ENCODE measurements around the gene MGAT5.

MGAT5 gene

GRCh38 chr2:134405611-134406081 lies 151.8 kb downstream of the MGAT5 start:
- Histone ChIP-seq H3K27me3 (ENCODE audit: control insufficient read depth, insufficient read depth, low read length) (no peaks in the 10 kb centered on the region), H3K4me3 (ENCODE audit: low read length) (no peak overlapping the region), H3K36me3 (ENCODE audit: control insufficient read depth, insufficient read depth, low read length) (peaks cover 12% of the 10 kb centered on the region), H3K9me3 (ENCODE audit: control insufficient read depth, low read length) (no peaks in the 10 kb centered on the region), H3K9ac (ENCODE audit: low read length) (no peak overlapping the region), H3K4me1 (ENCODE audit: control insufficient read depth, insufficient read depth, low read length) (peaks cover 33% of the 10 kb centered on the region)

GRCh38 chr2:134406311-134406710 lies 152.4 kb downstream of the MGAT5 start:
- peaks cover 35% of the 10 kb centered on the region for H3K4me1 ChIP-seq (ENCODE audit: control insufficient read depth, insufficient read depth, low read length)

DNA sequence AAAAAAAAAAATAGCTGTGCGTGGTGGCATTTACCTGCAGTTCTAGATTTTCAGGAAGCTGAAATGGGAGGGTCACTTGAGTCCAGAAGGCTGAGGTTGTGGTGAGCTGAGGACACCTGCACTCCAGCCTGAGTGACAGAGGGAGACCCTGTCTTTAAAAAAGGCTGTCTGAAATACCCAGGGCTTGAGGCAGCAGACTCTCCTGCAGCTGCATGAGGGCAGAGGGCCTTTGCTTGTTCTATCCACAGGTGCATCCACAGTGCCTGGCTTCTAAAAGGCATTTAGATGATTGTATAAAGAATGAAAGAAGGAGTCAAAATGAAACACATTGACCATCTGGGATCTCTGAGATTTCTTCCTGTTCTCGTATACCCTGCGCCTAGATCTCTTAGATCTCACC lies 152.9 kb downstream of the MGAT5 start:
- no peaks in the 10 kb centered on the region for H3K27me3 ChIP-seq (ENCODE audit: control insufficient read depth, insufficient read depth, low read length)
- H3K36me3 ChIP-seq (ENCODE audit: control insufficient read depth, insufficient read depth, low read length), result peaks cover 12% of the 10 kb centered on the region
- no peaks in the 10 kb centered on the region for H3K9me3 ChIP-seq (ENCODE audit: control insufficient read depth, low read length)
- H3K9ac ChIP-seq (ENCODE audit: low read length), result no peak overlapping the region
- no peak overlapping the region for H3K4me3 ChIP-seq (ENCODE audit: low read length)
- H3K4me1 ChIP-seq (ENCODE audit: control insufficient read depth, insufficient read depth, low read length), result peaks cover 39% of the 10 kb centered on the region

More at GRCh38 chr2:134406311-134406710, 152.4 kb downstream of the MGAT5 start:
- Histone ChIP-seq H3K9me3 (ENCODE audit: control insufficient read depth, low read length) (no peaks in the 10 kb centered on the region), H3K9ac (ENCODE audit: low read length) (no peak overlapping the region), H3K27me3 (ENCODE audit: control insufficient read depth, insufficient read depth, low read length) (no peaks in the 10 kb centered on the region), H3K36me3 (ENCODE audit: control insufficient read depth, insufficient read depth, low read length) (peaks cover 12% of the 10 kb centered on the region), H3K4me3 (ENCODE audit: low read length) (no peak overlapping the region)

DNA sequence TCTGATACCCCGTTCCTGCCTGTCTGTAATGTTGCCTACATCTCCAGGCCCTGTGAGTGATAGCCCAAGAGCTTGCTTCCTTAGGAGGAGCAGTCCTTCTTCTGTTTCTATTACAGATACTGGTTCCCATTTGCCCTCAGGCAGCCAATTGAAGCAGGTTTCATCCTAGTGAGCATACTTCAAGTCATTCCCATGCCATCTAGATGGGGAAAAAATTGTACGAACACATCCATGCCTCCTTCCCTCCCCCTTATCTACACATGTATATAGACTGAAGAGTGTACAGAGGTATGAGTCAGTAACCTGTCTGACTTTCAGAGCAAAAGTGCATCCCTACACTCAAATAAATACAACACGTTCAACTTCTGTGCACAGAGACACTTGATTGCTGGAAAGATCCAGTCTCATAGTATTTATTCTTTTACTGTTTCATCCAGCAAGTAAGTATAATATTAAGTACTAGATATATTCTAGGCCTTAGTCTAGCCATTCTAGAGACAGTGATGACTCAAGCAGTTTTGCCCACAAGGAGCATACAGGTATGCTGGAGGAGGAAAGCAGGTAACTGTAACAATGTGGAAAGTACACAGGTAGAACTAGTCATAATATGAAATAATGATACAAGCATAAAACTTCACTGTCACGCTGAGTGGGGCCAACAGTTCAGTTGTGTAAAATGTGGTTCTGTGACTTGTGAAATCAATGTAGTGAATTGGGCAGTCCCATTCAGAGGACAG lies 153.4 kb downstream of the MGAT5 start:
- Histone ChIP-seq H3K36me3 (ENCODE audit: control insufficient read depth, insufficient read depth, low read length) (peaks cover 12% of the 10 kb centered on the region), H3K9me3 (ENCODE audit: control insufficient read depth, low read length) (no peaks in the 10 kb centered on the region), H3K9ac (ENCODE audit: low read length) (no peak overlapping the region), H3K4me3 (ENCODE audit: low read length) (no peak overlapping the region), H3K4me1 (ENCODE audit: control insufficient read depth, insufficient read depth, low read length) (peaks cover 42% of the 10 kb centered on the region), H3K27me3 (ENCODE audit: control insufficient read depth, insufficient read depth, low read length) (no peaks in the 10 kb centered on the region)

DNA sequence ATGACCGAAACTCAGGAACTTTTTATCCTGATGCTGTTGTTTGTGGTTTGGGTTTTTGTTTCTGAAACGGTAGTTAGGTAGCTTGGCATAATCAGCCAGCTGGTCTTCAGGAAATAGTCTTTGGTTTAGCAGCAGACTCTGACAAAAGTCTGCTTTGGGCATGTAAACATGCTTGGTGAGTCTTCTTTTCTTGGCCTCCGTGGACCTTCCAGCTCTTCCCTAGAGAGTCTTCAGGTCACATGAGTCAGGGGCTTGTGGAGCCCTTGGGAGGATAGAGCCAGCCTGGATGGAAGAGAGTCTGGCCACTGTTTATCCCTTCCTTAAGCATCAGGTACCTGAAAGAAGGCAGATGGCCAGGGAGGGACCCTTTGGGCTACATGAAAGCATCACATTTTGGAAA lies 154.5 kb downstream of the MGAT5 start:
- Histone ChIP-seq H3K27me3 (ENCODE audit: control insufficient read depth, insufficient read depth, low read length) (no peaks in the 10 kb centered on the region), H3K4me1 (ENCODE audit: control insufficient read depth, insufficient read depth, low read length) (peaks cover 42% of the 10 kb centered on the region), H3K36me3 (ENCODE audit: control insufficient read depth, insufficient read depth, low read length) (peaks cover 9% of the 10 kb centered on the region)

GRCh38 chr2:134408791-134409190 lies 154.9 kb downstream of the MGAT5 start:
- H3K4me3 ChIP-seq (ENCODE audit: low read length), result no peak overlapping the region
- no peak overlapping the region for H3K9ac ChIP-seq (ENCODE audit: low read length)
- H3K36me3 ChIP-seq (ENCODE audit: control insufficient read depth, insufficient read depth, low read length), result peaks cover 6% of the 10 kb centered on the region
- peaks cover 42% of the 10 kb centered on the region for H3K4me1 ChIP-seq (ENCODE audit: control insufficient read depth, insufficient read depth, low read length)
- H3K27me3 ChIP-seq (ENCODE audit: control insufficient read depth, insufficient read depth, low read length), result no peaks in the 10 kb centered on the region
- no peaks in the 10 kb centered on the region for H3K9me3 ChIP-seq (ENCODE audit: control insufficient read depth, low read length)

More for the DNA sequence above, 154.5 kb downstream of the MGAT5 start:
- no peaks in the 10 kb centered on the region for H3K9me3 ChIP-seq (ENCODE audit: control insufficient read depth, low read length)
- H3K4me3 ChIP-seq (ENCODE audit: low read length), result no peak overlapping the region
- H3K9ac ChIP-seq (ENCODE audit: low read length), result no peak overlapping the region

GRCh38 chr2:134410006-134410405 lies 156.1 kb downstream of the MGAT5 start:
- peaks cover 42% of the 10 kb centered on the region for H3K4me1 ChIP-seq (ENCODE audit: control insufficient read depth, insufficient read depth, low read length)

GRCh38 chr2:134410831-134411231 lies 157.0 kb downstream of the MGAT5 start:
- no peak overlapping the region for H3K4me3 ChIP-seq (ENCODE audit: low read length)
- H3K27me3 ChIP-seq (ENCODE audit: control insufficient read depth, insufficient read depth, low read length), result no peaks in the 10 kb centered on the region
- no peaks in the 10 kb centered on the region for H3K9me3 ChIP-seq (ENCODE audit: control insufficient read depth, low read length)
- no peak overlapping the region for H3K9ac ChIP-seq (ENCODE audit: low read length)
- peaks cover 6% of the 10 kb centered on the region for H3K36me3 ChIP-seq (ENCODE audit: control insufficient read depth, insufficient read depth, low read length)
- H3K4me1 ChIP-seq (ENCODE audit: control insufficient read depth, insufficient read depth, low read length), result peaks cover 42% of the 10 kb centered on the region

More at GRCh38 chr2:134410006-134410405, 156.1 kb downstream of the MGAT5 start:
- H3K9me3 ChIP-seq (ENCODE audit: control insufficient read depth, low read length), result no peaks in the 10 kb centered on the region
- peaks cover 6% of the 10 kb centered on the region for H3K36me3 ChIP-seq (ENCODE audit: control insufficient read depth, insufficient read depth, low read length)
- H3K9ac ChIP-seq (ENCODE audit: low read length), result no peak overlapping the region
- H3K4me3 ChIP-seq (ENCODE audit: low read length), result no peak overlapping the region
- no peaks in the 10 kb centered on the region for H3K27me3 ChIP-seq (ENCODE audit: control insufficient read depth, insufficient read depth, low read length)

DNA sequence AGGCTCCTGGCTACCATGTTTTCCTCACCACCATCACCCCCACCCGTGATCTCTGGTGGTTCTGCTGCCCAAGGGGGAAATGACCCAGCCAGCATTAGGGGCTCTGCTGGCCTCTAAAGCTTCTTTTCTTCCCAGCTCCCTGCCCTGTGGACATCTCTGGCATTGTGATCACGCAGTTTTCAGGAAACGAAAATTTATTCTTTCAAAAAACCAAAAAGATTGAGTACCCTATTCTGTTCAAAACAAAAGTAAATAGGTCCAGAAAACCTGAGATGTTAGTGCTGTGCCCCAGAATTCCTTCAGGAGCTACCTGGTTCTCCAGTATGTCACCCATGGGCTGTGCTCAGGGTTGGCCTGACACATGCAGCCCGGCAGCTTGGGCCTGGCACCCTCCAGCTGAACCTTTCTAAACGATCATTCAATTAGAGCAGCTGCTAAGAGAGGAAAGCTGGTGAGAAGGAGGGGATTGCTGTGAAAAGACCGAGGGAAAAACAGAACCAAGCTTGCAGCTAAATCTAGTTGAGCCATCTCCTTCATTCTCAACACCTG lies 157.5 kb downstream of the MGAT5 start:
- Histone ChIP-seq H3K9me3 (ENCODE audit: control insufficient read depth, low read length) (no peaks in the 10 kb centered on the region), H3K36me3 (ENCODE audit: control insufficient read depth, insufficient read depth, low read length) (peaks cover 6% of the 10 kb centered on the region), H3K4me3 (ENCODE audit: low read length) (no peak overlapping the region), H3K4me1 (ENCODE audit: control insufficient read depth, insufficient read depth, low read length) (peaks cover 38% of the 10 kb centered on the region), H3K27me3 (ENCODE audit: control insufficient read depth, insufficient read depth, low read length) (no peaks in the 10 kb centered on the region), H3K9ac (ENCODE audit: low read length) (no peak overlapping the region)

GRCh38 chr2:134411828-134412638 lies 158.2 kb downstream of the MGAT5 start:
- H3K27me3 ChIP-seq (ENCODE audit: control insufficient read depth, insufficient read depth, low read length), result no peaks in the 10 kb centered on the region

DNA sequence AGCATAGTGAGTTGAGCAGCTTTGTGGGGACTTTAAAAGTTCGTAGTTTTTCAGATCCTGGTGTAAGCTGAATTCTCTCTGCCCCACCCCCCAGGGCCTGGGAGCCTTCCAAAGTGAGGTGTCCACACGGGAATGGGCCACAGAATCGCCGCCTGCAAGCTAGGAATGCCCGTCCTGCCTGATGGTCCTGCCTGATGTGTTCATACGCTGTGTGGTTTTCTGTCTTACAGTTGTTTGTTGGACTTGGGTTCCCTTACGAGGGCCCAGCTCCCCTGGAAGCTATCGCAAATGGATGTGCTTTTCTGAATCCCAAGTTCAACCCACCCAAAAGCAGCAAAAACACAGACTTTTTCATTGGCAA lies 158.7 kb downstream of the MGAT5 start:
- Histone ChIP-seq H3K27me3 (ENCODE audit: control insufficient read depth, insufficient read depth, low read length) (no peaks in the 10 kb centered on the region), H3K36me3 (ENCODE audit: control insufficient read depth, insufficient read depth, low read length) (no peaks in the 10 kb centered on the region), H3K9ac (ENCODE audit: low read length) (no peak overlapping the region), H3K4me1 (ENCODE audit: control insufficient read depth, insufficient read depth, low read length) (peaks cover 29% of the 10 kb centered on the region), H3K4me3 (ENCODE audit: low read length) (no peak overlapping the region), H3K9me3 (ENCODE audit: control insufficient read depth, low read length) (no peaks in the 10 kb centered on the region)

More at GRCh38 chr2:134411828-134412638, 158.2 kb downstream of the MGAT5 start:
- Histone ChIP-seq H3K9me3 (ENCODE audit: control insufficient read depth, low read length) (no peaks in the 10 kb centered on the region), H3K4me1 (ENCODE audit: control insufficient read depth, insufficient read depth, low read length) (peaks cover 31% of the 10 kb centered on the region), H3K9ac (ENCODE audit: low read length) (no peak overlapping the region), H3K4me3 (ENCODE audit: low read length) (no peak overlapping the region), H3K36me3 (ENCODE audit: control insufficient read depth, insufficient read depth, low read length) (peaks cover 2% of the 10 kb centered on the region)

GRCh38 chr2:134413430-134413829 lies 159.6 kb downstream of the MGAT5 start:
- H3K27me3 ChIP-seq (ENCODE audit: control insufficient read depth, insufficient read depth, low read length), result no peaks in the 10 kb centered on the region
- H3K36me3 ChIP-seq (ENCODE audit: control insufficient read depth, insufficient read depth, low read length), result no peaks in the 10 kb centered on the region
- peaks cover 21% of the 10 kb centered on the region for H3K4me1 ChIP-seq (ENCODE audit: control insufficient read depth, insufficient read depth, low read length)
- H3K4me3 ChIP-seq (ENCODE audit: low read length), result no peak overlapping the region
- no peak overlapping the region for H3K9ac ChIP-seq (ENCODE audit: low read length)
- H3K9me3 ChIP-seq (ENCODE audit: control insufficient read depth, low read length), result no peaks in the 10 kb centered on the region

Data from mucosa of stomach (tissue), 1 donor.